Measurements from ENCODE around the gene ALPG.
"Not testable (repeated sequence)": the region's sequence is repeated elsewhere in the genome, so short reads cannot be mapped to it uniquely, and the experiment has no call there.

ALPG gene

DNA sequence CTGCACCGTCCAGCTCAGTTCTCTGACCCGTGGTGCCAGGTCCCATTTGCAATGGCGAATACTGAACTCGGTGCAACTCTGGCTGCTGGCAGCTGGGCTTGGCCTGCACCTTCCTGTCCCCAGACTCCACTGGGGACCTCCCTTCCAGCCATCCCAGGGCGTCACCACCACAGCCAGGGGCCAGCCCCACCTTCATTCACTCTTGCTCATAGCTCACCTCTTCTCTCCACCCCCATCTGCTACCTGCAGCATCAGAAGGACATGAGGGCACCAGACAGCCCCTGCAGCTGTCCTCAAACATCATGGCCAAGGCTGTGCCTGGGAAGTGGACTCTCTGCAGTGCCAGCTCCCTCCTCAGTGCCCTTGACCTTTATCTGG, 33.1 kb downstream of the ALPG start:
- Histone ChIP-seq H3K9me3 (ENCODE audit: low read depth, low read length) (no peaks in the 10 kb centered on the region), H3K9ac (ENCODE audit: insufficient read length) (no peak overlapping the region), H3K4me3 (no peak overlapping the region), H3K27ac (no peak overlapping the region), H3K36me3 (ENCODE audit: insufficient read depth, low read length) (no peaks in the 10 kb centered on the region)
- DNase-seq (ENCODE audit: low read depth, low spot score) = no peak
- TF ChIP-seq FOXP2 (optimal IDR thresholded peaks at IDR 0.05; ENCODE audit: control extremely low read depth, extremely low read length, insufficient read depth) = no peak
- no peak for TF ChIP-seq POLR2AphosphoS5 (IDR thresholded peaks at IDR 0.05; ENCODE audit: borderline replicate concordance, low read depth, low read length)
- no peak for TF ChIP-seq EZH2 (IDR thresholded peaks at IDR 0.05)

DNA sequence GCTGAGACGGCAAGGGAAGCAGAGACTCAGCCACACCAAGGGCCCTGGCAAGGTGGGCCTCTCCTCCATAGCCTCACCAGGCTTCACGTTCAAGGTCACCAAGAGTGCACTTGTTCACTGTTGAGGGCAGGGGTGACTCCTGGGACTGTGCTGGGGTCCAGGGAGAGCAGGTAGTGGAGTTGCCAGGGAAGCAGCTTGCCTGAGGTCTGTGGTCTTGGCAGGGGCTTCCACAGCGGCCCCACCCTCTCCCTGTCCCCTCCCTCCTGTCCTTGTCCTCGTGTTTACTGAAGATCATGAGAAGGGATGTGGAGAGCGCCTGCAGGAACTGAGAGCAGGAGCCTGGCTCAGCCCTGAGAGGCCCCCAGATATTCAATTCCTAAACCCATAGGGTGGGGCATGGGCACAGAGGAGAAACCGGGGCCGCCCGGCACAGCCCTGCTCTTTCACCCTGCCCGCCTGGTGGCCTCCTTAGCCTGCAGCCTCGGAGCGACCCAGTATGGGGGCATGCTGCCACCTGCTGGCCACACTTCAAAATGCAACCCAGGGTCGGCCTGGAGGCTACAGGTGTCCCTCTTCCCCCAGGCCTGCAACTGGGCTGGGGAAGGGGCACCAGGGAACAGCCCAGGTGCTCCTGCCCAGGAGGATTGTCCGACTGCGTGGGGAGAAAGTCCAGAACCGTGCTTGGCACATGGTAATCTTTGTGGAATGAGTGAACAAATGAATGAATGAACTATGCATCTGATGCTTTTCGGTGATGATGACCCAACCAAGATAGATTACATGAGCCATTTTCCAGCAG, 33.8 kb downstream of the ALPG start:
- H3K9ac ChIP-seq (ENCODE audit: insufficient read length); H3K27ac ChIP-seq; DNase-seq (ENCODE audit: low read depth, low spot score); H3K36me3 ChIP-seq (ENCODE audit: insufficient read depth, low read length); H3K4me3 ChIP-seq; H3K9me3 ChIP-seq (ENCODE audit: low read depth, low read length): not testable (repeated sequence)

DNA sequence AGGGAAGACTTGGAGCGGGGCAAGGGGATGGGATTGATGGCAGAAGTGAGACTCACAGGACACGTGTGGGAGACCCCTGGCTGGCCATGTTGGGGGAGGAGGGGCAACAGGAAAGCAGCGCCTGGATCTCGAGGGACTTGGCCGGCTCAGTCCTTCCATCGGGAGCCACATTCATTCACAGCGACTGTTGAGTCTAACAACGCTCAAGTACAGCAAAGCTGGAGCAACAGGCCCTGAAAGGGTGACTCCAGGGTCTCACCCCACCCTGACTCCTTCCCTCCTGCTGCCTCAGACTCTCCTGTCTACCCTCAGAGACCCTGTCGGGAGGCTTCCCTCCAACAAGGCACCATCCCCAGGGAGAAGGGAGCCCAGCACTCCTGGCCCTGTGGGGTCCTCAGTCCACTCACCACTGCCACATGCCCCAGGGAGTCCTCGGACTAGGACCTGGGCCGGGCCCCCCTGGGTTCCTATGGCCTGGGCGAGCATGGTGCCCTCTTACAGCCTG, 34.6 kb downstream of the ALPG start:
- no peaks in the 10 kb centered on the region for H3K9me3 ChIP-seq (ENCODE audit: low read depth, low read length)
- no peak for DNase-seq (ENCODE audit: low read depth, low spot score)
- TF ChIP-seq EZH2 (IDR thresholded peaks at IDR 0.05) = no peak
- no peak for TF ChIP-seq POLR2AphosphoS5 (IDR thresholded peaks at IDR 0.05; ENCODE audit: borderline replicate concordance, low read depth, low read length)
- TF ChIP-seq FOXP2 (optimal IDR thresholded peaks at IDR 0.05; ENCODE audit: control extremely low read depth, extremely low read length, insufficient read depth) = no peak

DNA sequence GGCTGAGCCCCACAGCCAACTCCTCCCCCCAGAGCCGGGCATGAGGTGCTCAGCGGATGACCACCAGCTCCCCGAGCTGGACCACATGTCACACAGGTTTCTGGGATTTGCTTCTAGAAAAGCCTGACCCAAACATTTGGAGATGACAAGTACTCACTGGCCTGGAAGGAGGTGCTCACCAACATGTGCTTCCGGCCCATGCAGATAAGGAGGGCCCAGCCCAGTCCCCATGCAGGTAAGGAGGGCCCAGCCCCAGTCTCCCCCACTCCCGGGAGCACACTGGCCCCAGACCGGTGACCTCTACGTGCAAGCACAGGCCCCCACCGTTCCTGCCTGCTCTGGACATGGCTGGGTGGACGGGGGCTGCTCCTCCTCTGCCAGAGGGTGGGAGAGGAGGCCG, 35.3 kb downstream of the ALPG start:
- not testable (repeated sequence) for DNase-seq (ENCODE audit: low read depth, low spot score); H3K27ac ChIP-seq; H3K9ac ChIP-seq (ENCODE audit: insufficient read length); H3K36me3 ChIP-seq (ENCODE audit: insufficient read depth, low read length); H3K9me3 ChIP-seq (ENCODE audit: low read depth, low read length); H3K4me3 ChIP-seq

More for the DNA sequence above, 34.6 kb downstream of the ALPG start:
- H3K9ac ChIP-seq (ENCODE audit: insufficient read length) = no peak overlapping the region
- no peak overlapping the region for H3K27ac ChIP-seq
- no peak overlapping the region for H3K4me3 ChIP-seq
- no peaks in the 10 kb centered on the region for H3K36me3 ChIP-seq (ENCODE audit: insufficient read depth, low read length)

DNA sequence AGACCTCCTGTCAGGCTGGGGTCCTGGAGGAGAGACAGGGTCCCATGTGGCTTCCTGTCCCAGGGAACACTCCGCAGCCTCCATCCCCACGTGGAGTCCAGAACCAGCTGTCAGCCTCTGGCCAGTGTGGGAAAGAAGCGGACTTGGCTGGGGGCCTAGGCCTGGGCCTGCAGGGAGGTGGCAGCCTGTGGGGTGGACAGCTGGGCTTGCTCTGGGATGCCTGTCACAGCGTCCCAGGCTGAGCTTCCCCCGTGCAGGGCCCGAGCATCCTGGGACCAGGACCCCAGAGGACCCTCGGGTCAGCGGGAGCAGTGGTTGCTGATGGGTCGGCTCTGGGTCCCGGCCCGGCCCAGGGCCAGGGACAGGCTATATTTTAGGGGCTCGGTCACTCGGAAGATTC, 35.8 kb downstream of the ALPG start:
- not testable (repeated sequence) for H3K27ac ChIP-seq; H3K36me3 ChIP-seq (ENCODE audit: insufficient read depth, low read length); H3K9ac ChIP-seq (ENCODE audit: insufficient read length); DNase-seq (ENCODE audit: low read depth, low spot score); H3K9me3 ChIP-seq (ENCODE audit: low read depth, low read length); H3K4me3 ChIP-seq

DNA sequence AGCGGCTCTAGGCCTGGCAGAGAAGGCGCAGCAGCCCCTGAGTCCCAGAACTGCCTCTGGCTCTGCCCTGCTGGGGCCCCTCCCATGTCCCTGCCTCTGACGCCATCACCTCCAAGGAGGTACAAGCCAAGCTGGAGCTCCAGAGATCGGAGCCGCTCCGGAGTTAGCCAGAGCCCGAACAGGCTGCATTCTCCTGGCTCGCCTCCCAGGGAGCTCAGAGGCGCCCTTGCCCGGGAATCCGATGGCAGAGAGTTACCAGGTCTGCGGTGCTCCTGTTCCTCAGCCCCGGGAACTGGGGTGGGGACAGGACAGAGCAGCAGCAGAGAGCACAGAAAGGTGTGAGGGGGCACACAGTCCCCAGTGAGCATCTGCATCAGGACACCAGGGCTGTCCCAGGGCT, 36.4 kb downstream of the ALPG start:
- H3K9me3 ChIP-seq (ENCODE audit: low read depth, low read length); H3K36me3 ChIP-seq (ENCODE audit: insufficient read depth, low read length); H3K4me3 ChIP-seq; H3K27ac ChIP-seq; H3K9ac ChIP-seq (ENCODE audit: insufficient read length); DNase-seq (ENCODE audit: low read depth, low spot score): not testable (repeated sequence)

DNA sequence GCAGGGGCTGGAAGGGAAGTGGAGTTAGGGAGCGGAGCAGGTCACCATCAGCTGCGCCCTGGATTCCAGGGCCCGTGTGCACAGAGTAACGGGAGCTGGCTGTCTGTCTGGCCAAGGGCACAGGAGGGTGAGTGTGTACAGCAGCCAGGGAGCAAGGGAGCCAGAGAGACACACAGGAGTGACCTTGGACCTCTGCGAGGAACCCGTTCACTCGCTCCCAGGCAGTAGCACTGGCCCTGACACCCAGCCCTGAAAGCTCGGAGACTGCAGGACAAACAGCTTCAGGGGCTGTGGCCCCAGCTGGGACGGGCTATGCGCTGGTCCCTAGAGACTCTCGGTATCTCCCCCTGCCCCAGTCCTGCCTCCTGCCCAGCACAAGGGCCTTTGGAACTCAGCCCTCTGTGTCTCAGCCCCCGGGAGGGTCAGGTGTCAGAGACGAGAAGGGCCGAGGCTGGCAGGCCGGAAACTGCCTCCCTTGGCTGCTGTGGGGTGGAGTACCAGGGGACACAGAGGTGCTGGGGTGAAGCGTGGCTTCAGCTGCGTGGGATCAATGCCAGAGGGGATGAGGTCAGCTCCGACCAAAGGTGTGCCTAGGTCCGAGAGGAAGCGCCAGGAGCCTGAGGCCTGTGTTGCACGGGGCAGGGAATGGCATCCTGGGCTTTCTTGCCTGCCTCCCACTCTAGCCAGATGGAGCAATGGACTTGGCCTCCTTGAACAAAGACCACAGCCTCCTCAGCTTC, 37.2 kb downstream of the ALPG start:
- not testable (repeated sequence) for H3K36me3 ChIP-seq (ENCODE audit: insufficient read depth, low read length); H3K27ac ChIP-seq; DNase-seq (ENCODE audit: low read depth, low spot score); H3K9me3 ChIP-seq (ENCODE audit: low read depth, low read length); H3K9ac ChIP-seq (ENCODE audit: insufficient read length); H3K4me3 ChIP-seq

DNA sequence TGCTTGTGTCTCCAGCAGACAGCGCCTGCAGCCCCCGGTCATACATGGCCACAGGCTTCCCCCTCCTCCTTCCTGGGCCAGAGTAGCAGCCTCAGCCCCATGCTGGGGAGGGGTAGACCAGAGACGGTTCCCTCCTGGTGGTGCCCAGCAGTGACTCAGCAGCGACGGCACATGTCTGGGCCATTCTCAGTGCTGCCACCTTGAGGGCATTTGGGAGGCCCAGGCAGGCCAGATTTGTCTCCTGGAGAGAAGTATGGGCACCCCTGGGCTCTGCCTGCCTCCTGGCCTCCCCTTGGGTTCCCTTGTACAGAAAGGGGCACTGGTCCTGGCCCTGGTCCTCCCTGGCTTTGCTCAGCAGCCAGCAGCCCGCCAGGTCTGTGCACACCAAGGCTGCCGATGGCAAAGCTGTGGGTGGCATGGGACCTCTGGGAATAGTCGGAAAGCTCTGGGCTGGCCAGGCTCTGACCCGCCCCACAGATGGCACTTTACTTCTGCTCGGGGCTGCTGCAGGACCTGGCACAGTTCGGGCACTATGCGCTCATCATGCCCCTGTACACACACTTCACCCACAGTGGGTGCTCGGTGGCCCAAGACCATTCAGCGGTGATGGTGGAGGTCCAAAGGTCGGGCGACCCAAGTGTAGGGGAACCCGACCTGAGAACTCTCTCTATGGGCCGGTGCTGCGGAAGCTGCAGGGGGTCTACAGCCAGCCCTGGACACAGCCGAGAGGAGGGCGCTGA, 37.9 kb downstream of the ALPG start:
- Histone ChIP-seq H3K9ac (ENCODE audit: insufficient read length) (no peak overlapping the region), H3K4me3 (no peak overlapping the region), H3K27ac (no peak overlapping the region), H3K36me3 (ENCODE audit: insufficient read depth, low read length) (no peaks in the 10 kb centered on the region), H3K9me3 (ENCODE audit: low read depth, low read length) (no peaks in the 10 kb centered on the region)
- peak; percentile 12 for DNase-seq (ENCODE audit: low read depth, low spot score)
- no peak for TF ChIP-seq POLR2AphosphoS5 (IDR thresholded peaks at IDR 0.05; ENCODE audit: borderline replicate concordance, low read depth, low read length)
- TF ChIP-seq EZH2 (IDR thresholded peaks at IDR 0.05) = no peak
- TF ChIP-seq FOXP2 (optimal IDR thresholded peaks at IDR 0.05; ENCODE audit: control extremely low read depth, extremely low read length, insufficient read depth) = no peak

DNA sequence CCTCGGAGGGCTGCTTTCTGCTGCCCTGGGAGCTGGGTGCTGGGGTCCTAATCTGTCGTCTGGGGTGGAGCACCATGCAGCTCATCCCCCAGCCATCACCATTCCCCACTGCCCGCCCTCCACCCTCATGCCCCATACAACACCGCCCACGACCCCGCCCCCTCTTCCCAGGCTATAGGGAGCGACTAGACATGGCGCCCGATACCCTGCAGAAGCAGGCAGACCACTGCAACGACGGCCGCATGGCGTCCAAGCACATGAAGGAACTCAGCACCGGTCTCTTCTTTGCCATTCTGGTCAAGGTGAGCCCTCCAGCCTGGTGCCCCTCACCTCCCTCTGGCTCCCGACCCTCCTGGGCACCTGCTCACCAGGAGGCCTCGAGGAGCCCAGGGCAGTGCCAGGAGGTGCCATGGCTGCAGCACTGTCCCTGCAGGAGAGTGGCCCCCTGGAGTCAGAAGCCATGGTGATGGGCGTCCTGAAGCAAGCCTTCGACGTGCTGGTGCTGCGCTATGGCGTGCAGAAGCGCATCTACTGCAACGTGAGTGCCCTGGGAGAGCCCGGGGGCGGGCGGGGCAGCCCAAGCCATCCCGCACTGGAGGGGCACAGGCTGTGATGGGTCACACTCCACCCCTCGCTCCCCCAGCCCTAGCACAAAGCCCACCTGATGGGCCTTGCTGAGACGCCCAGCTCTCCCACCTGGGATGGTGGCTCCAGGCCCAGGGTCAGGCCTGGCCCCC, 38.7 kb downstream of the ALPG start:
- H3K9ac ChIP-seq (ENCODE audit: insufficient read length); H3K4me3 ChIP-seq; H3K27ac ChIP-seq; DNase-seq (ENCODE audit: low read depth, low spot score); H3K9me3 ChIP-seq (ENCODE audit: low read depth, low read length); H3K36me3 ChIP-seq (ENCODE audit: insufficient read depth, low read length): not testable (repeated sequence)

DNA sequence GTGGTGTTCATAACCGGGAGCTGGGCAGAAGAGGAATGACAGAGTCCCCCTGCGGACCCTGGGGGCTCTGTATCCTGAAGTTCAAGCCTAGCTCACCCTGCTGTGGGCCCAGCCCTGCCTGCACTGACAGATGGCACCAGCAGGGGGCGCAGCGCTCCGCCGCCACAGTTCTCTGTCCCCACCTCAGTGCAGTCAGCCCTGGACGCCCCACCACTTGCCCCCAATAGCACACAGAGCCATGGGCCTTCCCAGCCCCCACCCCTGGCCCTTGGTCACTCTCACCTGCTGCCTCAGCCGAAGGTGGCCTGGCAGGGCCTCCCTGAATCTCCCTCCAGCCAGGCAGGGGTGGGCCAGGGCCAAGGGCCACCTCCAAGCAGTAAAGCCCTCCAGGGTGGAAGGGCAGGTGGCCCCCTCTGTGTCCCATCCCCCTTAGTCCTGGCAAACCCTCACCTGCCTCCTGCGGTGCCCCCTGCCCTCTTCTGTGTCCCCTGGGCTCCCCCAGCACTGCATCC, 39.7 kb downstream of the ALPG start:
- H3K9me3 ChIP-seq (ENCODE audit: low read depth, low read length); H3K4me3 ChIP-seq; DNase-seq (ENCODE audit: low read depth, low spot score); H3K27ac ChIP-seq; H3K9ac ChIP-seq (ENCODE audit: insufficient read length); H3K36me3 ChIP-seq (ENCODE audit: insufficient read depth, low read length): not testable (repeated sequence)

Data from SK-N-MC (cell line).